ENCODE data around the gene LYPLAL1.

Gene LYPLAL1

GRCh38 chr1:219174460-219175211 lies 958 bp downstream of the LYPLAL1 start:
- no peak for TF ChIP-seq CTCF (IDR thresholded peaks at IDR 0.05; ENCODE audit: control insufficient read depth, extremely low read depth, insufficient read depth)
- no peak for DNase-seq (ENCODE audit: low read depth)
- peak overlapping the region; percentile 93 for H3K4me3 ChIP-seq (ENCODE audit: low read depth, low read length)

GRCh38 chr1:219175212-219175564 lies 1.5 kb downstream of the LYPLAL1 start:
- no peak for TF ChIP-seq CTCF (IDR thresholded peaks at IDR 0.05; ENCODE audit: control insufficient read depth, extremely low read depth, insufficient read depth)
- DNase-seq (ENCODE audit: low read depth), result no peak
- H3K4me3 ChIP-seq (ENCODE audit: low read depth, low read length), result peak overlapping the region; percentile 93

DNA sequence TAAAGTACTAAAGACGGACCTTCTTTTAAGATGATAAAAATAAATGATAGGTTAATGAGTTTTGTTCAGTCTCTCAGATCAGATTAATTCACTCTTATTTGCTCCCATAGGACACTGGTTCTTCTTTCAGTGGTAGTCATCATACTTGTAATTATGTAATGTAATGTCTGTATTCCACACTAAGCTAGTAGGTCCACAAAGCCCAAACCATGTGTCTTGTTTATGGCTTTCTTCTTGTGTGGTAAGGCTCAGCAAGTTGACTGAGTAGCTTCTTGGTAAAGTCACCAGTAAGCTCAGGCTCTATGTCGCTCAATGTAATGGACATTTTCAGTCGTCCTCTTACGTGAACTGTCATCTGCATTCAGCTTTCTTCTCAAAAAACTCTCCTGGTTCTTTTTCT lies 2.5 kb downstream of the LYPLAL1 start:
- DNase-seq (ENCODE audit: low read depth), result no peak
- TF ChIP-seq CTCF (IDR thresholded peaks at IDR 0.05; ENCODE audit: control insufficient read depth, extremely low read depth, insufficient read depth), result no peak
- no peak overlapping the region for H3K4me3 ChIP-seq (ENCODE audit: low read depth, low read length)

- no peak for TF ChIP-seq CTCF (IDR thresholded peaks at IDR 0.05; ENCODE audit: control insufficient read depth, extremely low read depth, insufficient read depth)
- no peak overlapping the region for H3K4me3 ChIP-seq (ENCODE audit: low read depth, low read length)
- DNase-seq (ENCODE audit: low read depth), result peak; percentile 58
These were observed 3.7 kb downstream of the LYPLAL1 start for GRCh38 chr1:219177363-219177762.

DNA sequence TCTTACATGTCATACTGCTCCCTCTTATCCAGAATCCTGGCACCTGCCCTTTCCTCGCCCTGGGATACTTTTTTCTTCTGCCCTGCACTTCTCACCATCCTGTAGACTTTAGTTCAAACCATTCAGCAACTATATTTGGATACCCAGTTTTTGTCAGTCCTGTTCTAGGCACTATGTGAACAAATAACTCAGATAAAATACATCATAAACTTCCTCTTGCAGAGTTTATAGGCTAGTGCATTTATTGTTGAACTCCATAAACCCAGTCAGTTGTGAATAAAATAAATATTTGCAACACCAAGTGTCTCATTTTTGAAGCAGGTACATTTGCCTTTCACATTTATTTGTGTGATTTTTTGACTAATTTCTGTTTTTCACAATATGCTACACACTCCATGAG lies 4.3 kb downstream of the LYPLAL1 start:
- no peak for TF ChIP-seq CTCF (IDR thresholded peaks at IDR 0.05; ENCODE audit: control insufficient read depth, extremely low read depth, insufficient read depth)
- peak; percentile 67 for DNase-seq (ENCODE audit: low read depth)
- peak overlapping the region; percentile 10; the same call in 1 of the 2 replicates for H3K4me3 ChIP-seq (ENCODE audit: low read depth, low read length)

DNA sequence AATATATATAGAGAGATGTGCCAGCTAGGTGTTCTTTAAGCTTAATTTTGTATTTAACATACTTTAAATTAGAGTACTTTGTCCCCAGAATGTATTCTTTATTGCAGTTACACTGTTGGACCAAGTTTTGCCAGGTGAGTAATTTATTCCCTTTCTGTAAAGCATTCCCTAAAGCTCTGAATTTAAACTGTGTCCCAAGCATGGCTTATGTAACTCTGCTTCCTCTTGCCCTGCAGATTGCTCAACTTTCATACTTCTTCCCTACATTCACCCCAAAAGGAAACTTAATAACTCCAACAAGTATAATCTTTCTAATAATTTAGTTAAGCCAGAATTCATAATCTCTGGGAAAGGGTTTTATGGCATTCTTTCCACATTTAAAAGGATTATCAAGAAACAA lies 5.6 kb downstream of the LYPLAL1 start:
- DNase-seq (ENCODE audit: low read depth), result no peak
- H3K4me3 ChIP-seq (ENCODE audit: low read depth, low read length), result no peak overlapping the region

More for the DNA sequence above, 5.6 kb downstream of the LYPLAL1 start:
- no peak for TF ChIP-seq CTCF (IDR thresholded peaks at IDR 0.05; ENCODE audit: control insufficient read depth, extremely low read depth, insufficient read depth)

Data from LNCaP clone FGC (cell line).